Measurements from ENCODE around the gene RAPGEF4.
A peak's percentile ranks its signal among the peaks of the same experiment; 100 is the strongest.

RAPGEF4 gene

GRCh38 chr2:172888714-172889669 lies 153.3 kb downstream of the RAPGEF4 start:
- H3K27ac Mint-ChIP-seq, result no peak overlapping the region
- no peak overlapping the region for H3K4me3 Mint-ChIP-seq
- H3K4me1 Mint-ChIP-seq, result peaks cover 2 to 5% of the 10 kb centered on the region in 2 donors
- DNase-seq (no peak), ATAC-seq (replicated peaks) (no peak)
- peaks cover 21 to 28% of the 10 kb centered on the region in 2 donors for H3K27me3 Mint-ChIP-seq
- H3K36me3 Mint-ChIP-seq, result no peaks in the 10 kb centered on the region
- no peaks in the 10 kb centered on the region for H3K9me3 Mint-ChIP-seq

GRCh38 chr2:172889768-172890430 lies 154.3 kb downstream of the RAPGEF4 start:
- Mint-ChIP-seq H3K9me3 (no peaks in the 10 kb centered on the region), H3K36me3 (no peaks in the 10 kb centered on the region), H3K4me3 (no peak overlapping the region), H3K27me3 (peaks cover 21 to 28% of the 10 kb centered on the region in 2 donors), H3K4me1 (peaks cover 2 to 5% of the 10 kb centered on the region in 2 donors), H3K27ac (no peak overlapping the region)
- DNase-seq (no peak), ATAC-seq (replicated peaks) (peak in 1 of 2 donors; percentile 45)

- no peak overlapping the region for H3K4me3 Mint-ChIP-seq
- DNase-seq (no peak), ATAC-seq (replicated peaks) (no peak)
- peaks cover 2 to 5% of the 10 kb centered on the region in 2 donors for H3K4me1 Mint-ChIP-seq
- H3K36me3 Mint-ChIP-seq, result no peaks in the 10 kb centered on the region
- peaks cover 30 to 43% of the 10 kb centered on the region in 2 donors for H3K27me3 Mint-ChIP-seq
- no peak overlapping the region for H3K27ac Mint-ChIP-seq
- H3K9me3 Mint-ChIP-seq, result no peaks in the 10 kb centered on the region
These were observed 157.5 kb downstream of the RAPGEF4 start for GRCh38 chr2:172893111-172893510.

- H3K27me3 Mint-ChIP-seq, result peaks cover 35 to 47% of the 10 kb centered on the region in 2 donors
- H3K27ac Mint-ChIP-seq, result no peak overlapping the region
- no peaks in the 10 kb centered on the region for H3K9me3 Mint-ChIP-seq
- H3K4me1 Mint-ChIP-seq, result peaks cover 2 to 5% of the 10 kb centered on the region in 2 donors
- no peaks in the 10 kb centered on the region for H3K36me3 Mint-ChIP-seq
- DNase-seq (no peak), ATAC-seq (replicated peaks) (no peak)
- no peak overlapping the region for H3K4me3 Mint-ChIP-seq
These were observed 158.0 kb downstream of the RAPGEF4 start for GRCh38 chr2:172893671-172894070.

- DNase-seq, result no peak
- Mint-ChIP-seq H3K27me3 (peaks cover 39 to 56% of the 10 kb centered on the region in 2 donors), H3K4me3 (no peak overlapping the region), H3K9me3 (no peaks in the 10 kb centered on the region), H3K4me1 (peaks cover 2 to 4% of the 10 kb centered on the region in 2 donors), H3K36me3 (no peaks in the 10 kb centered on the region), H3K27ac (no peak overlapping the region)
- no peak for ATAC-seq (replicated peaks)
These were observed 159.2 kb downstream of the RAPGEF4 start for GRCh38 chr2:172894689-172895387.

GRCh38 chr2:172896661-172897081 lies 161.0 kb downstream of the RAPGEF4 start:
- Mint-ChIP-seq H3K9me3 (no peaks in the 10 kb centered on the region), H3K27me3 (peaks cover 41 to 45% of the 10 kb centered on the region in 2 donors), H3K27ac (no peak overlapping the region), H3K4me3 (no peak overlapping the region), H3K36me3 (no peaks in the 10 kb centered on the region), H3K4me1 (no peaks in the 10 kb centered on the region)
- ATAC-seq (replicated peaks) (no peak), DNase-seq (no peak)

GRCh38 chr2:172900871-172901270 lies 165.2 kb downstream of the RAPGEF4 start:
- Mint-ChIP-seq H3K36me3 (no peaks in the 10 kb centered on the region), H3K4me1 (no peaks in the 10 kb centered on the region), H3K27ac (no peak overlapping the region), H3K9me3 (no peaks in the 10 kb centered on the region), H3K4me3 (no peak overlapping the region), H3K27me3 (peaks cover 23 to 26% of the 10 kb centered on the region in 2 donors)
- no peak for DNase-seq
- no peak for ATAC-seq (replicated peaks)

GRCh38 chr2:172901913-172902312 lies 166.3 kb downstream of the RAPGEF4 start:
- Mint-ChIP-seq H3K27ac (no peak overlapping the region), H3K4me1 (no peaks in the 10 kb centered on the region), H3K9me3 (no peaks in the 10 kb centered on the region), H3K4me3 (no peak overlapping the region), H3K27me3 (peaks cover 21 to 25% of the 10 kb centered on the region in 2 donors), H3K36me3 (no peaks in the 10 kb centered on the region)
- DNase-seq (no peak), ATAC-seq (replicated peaks) (no peak)

- H3K4me1 Mint-ChIP-seq, result no peaks in the 10 kb centered on the region
- no peak for ATAC-seq (replicated peaks)
- DNase-seq, result no peak
- H3K36me3 Mint-ChIP-seq, result no peaks in the 10 kb centered on the region
- peaks cover 5 to 14% of the 10 kb centered on the region in 2 donors for H3K27me3 Mint-ChIP-seq
- no peak overlapping the region for H3K27ac Mint-ChIP-seq
- H3K4me3 Mint-ChIP-seq, result no peak overlapping the region
- no peaks in the 10 kb centered on the region for H3K9me3 Mint-ChIP-seq
These were observed 168.6 kb downstream of the RAPGEF4 start for GRCh38 chr2:172904236-172904635.

- no peak overlapping the region for H3K4me3 Mint-ChIP-seq
- DNase-seq, result no peak
- H3K27ac Mint-ChIP-seq, result no peak overlapping the region
- H3K27me3 Mint-ChIP-seq, result peaks cover 0 to 5% of the 10 kb centered on the region in 2 donors
- no peak for ATAC-seq (replicated peaks)
- no peaks in the 10 kb centered on the region for H3K36me3 Mint-ChIP-seq
- no peaks in the 10 kb centered on the region for H3K4me1 Mint-ChIP-seq
- no peaks in the 10 kb centered on the region for H3K9me3 Mint-ChIP-seq
These were observed 170.5 kb downstream of the RAPGEF4 start for GRCh38 chr2:172905937-172906811.

- no peaks in the 10 kb centered on the region for H3K27me3 Mint-ChIP-seq
- H3K9me3 Mint-ChIP-seq, result no peaks in the 10 kb centered on the region
- no peak overlapping the region for H3K27ac Mint-ChIP-seq
- DNase-seq (no peak), ATAC-seq (replicated peaks) (no peak)
- no peaks in the 10 kb centered on the region for H3K36me3 Mint-ChIP-seq
- no peaks in the 10 kb centered on the region for H3K4me1 Mint-ChIP-seq
- H3K4me3 Mint-ChIP-seq, result no peak overlapping the region
These were observed 172.6 kb downstream of the RAPGEF4 start for GRCh38 chr2:172908275-172908674.

GRCh38 chr2:172909454-172909853 lies 173.8 kb downstream of the RAPGEF4 start:
- Mint-ChIP-seq H3K36me3 (no peaks in the 10 kb centered on the region), H3K27ac (no peak overlapping the region), H3K27me3 (peaks cover 0 to 9% of the 10 kb centered on the region in 2 donors), H3K9me3 (no peaks in the 10 kb centered on the region), H3K4me1 (no peaks in the 10 kb centered on the region), H3K4me3 (no peak overlapping the region)
- DNase-seq (no peak), ATAC-seq (replicated peaks) (no peak)

- H3K4me1 Mint-ChIP-seq, result no peaks in the 10 kb centered on the region
- DNase-seq (no peak), ATAC-seq (replicated peaks) (no peak)
- peaks cover 0 to 14% of the 10 kb centered on the region in 2 donors for H3K27me3 Mint-ChIP-seq
- H3K4me3 Mint-ChIP-seq, result no peak overlapping the region
- no peaks in the 10 kb centered on the region for H3K9me3 Mint-ChIP-seq
- no peaks in the 10 kb centered on the region for H3K36me3 Mint-ChIP-seq
- no peak overlapping the region for H3K27ac Mint-ChIP-seq
These were observed 176.6 kb downstream of the RAPGEF4 start for GRCh38 chr2:172912266-172912665.

Measured in stimulated activated naive B cell treated with anti-CD40 and anti-IgM and Interleukin-4, amounts not matched to agents 10 μg/mL and 1 μg/mL and 100 μg/mL, for 72 hours (primary cell).